Right ventricle myocardium inferior (tissue), 1 donor: Measurements from ENCODE around the gene PHF21A. TPM values are rescaled to one million over a fixed set of nuclear protein-coding genes. Genes with fewer than 3 reads are reported as not detected.

Source experiments
- ATAC-seq: fragments of 200-7000 bp; cut with Tn5 transposase; one replicate; pipeline ENCODE4 v1.9.1; 2020; ENCODE audit warnings: mild to moderate bottlenecking, moderate library complexity
- DNase-seq: peaks from one replicate; pipeline ENCODE4 v3.0.0; 2021; ENCODE audit errors: missing footprints
- intact Hi-C: fragments of 100-400 bp; cut with DNase I; formaldehyde crosslinking; loops from one replicate; pipeline ENCODE4 v1.11.0; 2022
- total RNA-seq: library from RNA; stranded (reverse); fragmentation: NEBNext Ultra II Directional; extraction: Animal tissue kit (Norgen Biotek cat#: 25700); gene quantifications from one replicate; pipeline ENCODE4 v1.2.1, GENCODE V29; 2021
- donor health status: DM: no; HTN: yes; CAD: no; lungs with severe emphysema.

PHF21A gene
- total RNA-seq, 1 donor from 2014 or later: 35.4 TPM

DNA sequence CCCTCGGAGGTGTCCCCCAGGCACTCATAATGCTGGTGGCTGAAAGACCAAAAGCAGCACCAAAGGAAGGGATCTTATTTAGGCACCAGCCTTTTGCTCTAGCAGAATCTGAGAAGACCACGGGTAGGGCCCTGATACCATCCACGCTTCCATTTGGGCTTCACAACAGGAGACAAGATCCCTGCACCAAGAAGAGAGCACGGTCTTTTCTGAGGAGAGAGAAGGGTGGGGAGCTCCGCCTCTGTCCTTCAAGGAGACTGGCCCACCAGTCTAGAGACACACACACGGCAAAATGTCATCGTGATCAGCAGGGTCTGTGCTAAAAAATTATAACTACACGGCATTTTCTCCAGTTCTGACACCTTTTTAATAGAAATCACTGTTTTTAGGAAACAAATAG is 189.0 kb downstream of the PHF21A start:
- intact Hi-C loops: no loop called here
- ATAC-seq (no peak), DNase-seq (no peak)

DNA sequence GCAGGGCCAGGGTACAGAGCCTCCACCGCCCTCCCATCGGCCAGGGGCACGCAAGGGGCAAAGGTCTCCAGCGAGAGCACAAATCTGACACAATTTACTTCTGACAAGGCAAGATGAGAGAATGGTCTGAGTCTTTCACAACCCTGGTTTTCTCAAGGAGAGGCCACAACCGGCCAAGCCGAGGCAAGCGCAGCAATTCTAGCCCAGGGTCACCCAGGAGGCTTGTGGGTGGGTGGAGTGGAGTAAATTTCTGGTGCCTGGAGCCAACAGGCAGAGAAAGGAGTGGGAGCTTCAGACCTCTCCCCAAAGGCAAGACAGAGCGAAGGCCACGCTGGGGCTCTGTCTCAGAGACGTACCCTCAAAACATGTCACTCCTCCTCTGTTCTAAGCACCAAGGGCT is 189.5 kb downstream of the PHF21A start:
- intact Hi-C loops: no loop called here
- no peak for DNase-seq
- ATAC-seq: no peak

DNA sequence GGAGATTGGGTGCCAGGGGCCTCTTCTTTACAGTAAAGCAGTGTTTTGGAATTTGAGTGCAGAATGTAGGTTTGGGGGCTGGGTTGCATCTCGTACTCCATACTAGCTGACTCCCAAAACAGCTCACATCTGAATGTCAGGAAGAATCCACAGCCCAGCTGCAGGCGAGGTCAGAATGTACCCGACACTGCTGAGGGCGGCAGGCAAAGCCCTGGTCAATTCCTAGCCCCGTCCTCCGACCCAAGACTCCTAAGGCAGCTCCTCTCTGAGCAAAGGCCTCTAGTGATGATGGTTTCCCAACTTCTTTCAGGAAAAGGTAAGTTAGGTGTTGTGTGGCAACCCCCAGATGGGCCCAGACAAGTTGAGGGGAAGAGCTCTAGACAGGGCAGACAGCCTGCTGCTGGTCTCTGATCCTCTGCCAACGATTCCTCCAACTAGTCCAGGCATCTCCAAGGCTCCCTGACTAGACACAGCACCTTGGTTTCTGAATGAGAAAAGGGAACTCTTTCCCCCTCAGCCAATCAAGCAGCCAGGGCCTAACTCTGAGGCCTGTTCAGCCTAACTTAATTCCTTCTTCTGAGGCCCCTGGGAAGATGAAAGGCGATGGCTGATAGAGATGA is 190.2 kb downstream of the PHF21A start:
- DNase-seq: no peak
- intact Hi-C loops: no loop called here
- ATAC-seq: no peak

DNA sequence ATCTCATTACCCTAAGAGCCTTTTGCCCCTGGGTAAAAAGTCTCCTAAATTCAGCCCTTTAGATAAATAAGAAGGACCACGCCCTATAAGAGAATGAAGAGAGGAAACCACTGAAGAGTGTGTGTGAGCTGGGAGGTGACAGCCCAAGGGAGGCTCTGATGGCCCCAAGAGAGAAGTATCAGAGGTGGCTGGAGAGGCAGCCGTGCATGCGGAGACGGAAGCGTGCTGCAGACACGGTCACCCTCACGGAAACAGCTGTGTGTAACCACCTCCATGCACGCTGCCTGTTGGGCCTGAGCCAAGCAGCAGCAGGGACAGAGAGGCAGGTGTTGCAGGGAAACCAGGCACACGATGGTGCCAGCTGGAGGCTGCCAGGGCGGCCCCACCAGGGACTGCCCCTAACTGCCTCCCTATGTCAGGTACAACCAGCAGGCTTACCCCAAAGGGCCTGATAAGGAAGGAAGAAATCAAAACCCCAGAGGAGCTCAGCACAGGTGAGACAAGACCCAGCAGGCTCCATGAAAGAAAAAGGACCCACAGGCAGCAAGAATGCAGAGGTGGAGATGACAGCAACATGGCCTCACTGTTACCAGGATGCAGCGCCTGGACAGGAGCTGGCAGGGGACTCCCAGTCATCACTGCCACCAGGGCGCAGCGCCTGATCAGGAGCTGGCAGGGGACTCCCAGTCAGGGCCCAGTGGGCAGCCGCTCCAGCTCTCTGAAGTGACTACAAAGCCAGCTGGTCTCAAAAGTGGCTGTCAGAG is 191.0 kb downstream of the PHF21A start:
- intact Hi-C loops: no loop called here
- no peak for DNase-seq
- peak; percentile 80 for ATAC-seq

DNA sequence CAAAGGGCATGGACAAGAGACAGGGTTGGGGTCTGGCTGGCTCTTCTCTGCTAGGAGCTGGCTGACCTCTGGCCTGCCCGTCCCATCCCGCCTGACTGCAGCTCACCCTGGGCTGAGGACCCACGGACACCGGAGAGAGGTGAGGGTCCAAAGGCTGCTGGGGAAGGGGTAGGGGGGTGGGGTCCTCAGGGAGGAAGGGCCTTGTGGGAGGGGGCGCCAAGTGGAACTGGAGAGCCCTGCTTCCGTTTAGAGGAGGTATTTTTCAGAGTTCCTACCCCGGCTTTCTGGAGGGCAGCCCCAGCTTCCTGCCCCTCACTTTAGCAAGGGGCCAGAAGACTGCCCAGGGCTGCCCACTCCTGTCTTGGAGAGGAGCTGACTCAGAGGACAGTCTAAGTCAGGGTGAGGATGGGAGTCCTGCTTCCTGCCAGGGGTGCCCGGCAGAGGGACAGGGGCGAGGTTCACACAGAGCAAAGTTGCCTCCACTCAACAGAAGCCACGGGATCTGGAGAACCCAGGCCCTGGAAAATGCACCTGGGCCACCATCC is 191.7 kb downstream of the PHF21A start:
- ATAC-seq (no peak), DNase-seq (no peak)
- intact Hi-C loops: no loop called here

DNA sequence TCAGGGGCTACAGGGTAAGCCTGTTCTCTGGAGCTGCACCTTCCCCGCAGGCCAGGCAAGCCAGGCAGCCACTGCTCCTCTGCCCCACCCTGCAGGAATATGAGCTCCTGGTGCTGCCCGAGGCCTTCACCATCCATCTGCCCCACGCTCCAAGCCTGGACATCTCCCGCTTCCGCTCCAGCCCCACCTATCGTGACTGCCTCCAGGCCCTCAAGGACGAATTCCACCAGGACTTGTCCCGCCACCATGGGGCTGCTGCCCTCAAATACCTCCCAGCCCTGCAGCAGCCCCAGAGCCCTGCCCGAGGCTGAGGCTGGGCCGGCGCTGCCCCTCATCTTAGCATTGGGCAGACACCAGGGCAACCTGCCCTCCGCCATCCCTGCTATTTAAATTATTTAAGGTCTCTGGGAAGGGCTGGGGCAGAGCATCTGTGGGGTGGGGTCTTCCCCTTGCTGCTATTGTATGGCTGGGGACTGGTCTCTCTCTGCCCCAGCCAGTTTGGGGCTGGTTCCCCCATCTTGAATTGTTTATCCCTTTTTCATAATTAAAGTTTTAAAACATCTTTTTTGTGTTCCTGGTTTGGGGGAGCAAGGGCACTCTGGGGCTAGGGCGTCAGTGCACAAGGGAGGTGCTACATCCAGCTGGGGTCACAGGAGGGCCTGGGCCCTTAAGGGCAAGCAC is 192.6 kb downstream of the PHF21A start:
- no peak for DNase-seq
- intact Hi-C loops: no loop called here

DNA sequence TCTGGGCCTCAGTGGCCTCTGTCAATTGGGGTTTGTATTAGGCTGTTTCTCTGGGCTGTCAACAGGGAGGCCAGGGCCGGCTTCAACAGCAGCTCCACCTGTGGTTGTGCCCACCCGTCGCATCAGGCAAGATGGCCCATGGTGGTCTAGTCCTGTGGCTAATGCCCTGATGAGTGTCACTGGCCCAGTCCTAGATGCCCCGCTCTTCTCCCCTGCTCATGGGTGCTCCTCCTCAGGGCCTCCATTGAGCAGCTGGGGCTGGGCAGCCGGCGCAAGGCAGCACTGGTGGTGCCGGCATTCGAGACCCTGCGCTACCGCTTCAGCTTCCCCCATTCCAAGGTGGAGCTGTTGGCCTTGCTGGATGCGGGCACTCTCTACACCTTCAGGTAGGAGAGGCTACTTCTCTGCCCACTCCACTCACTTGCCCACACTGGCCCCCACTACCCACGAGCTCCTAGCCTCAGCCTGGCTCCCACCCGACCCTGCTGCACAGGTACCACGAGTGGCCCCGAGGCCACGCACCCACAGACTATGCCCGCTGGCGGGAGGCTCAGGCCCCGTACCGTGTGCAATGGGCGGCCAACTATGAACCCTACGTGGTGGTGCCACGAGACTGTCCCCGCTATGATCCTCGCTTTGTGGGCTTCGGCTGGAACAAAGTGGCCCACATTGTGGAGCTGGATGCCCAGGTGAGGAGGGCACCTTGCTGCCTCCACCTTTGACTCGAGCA is 193.4 kb downstream of the PHF21A start:
- intact Hi-C loops: no loop called here
- DNase-seq (peak; percentile 63), ATAC-seq (no peak)

More for the DNA sequence above, 192.6 kb downstream of the PHF21A start:
- no peak for ATAC-seq

DNA sequence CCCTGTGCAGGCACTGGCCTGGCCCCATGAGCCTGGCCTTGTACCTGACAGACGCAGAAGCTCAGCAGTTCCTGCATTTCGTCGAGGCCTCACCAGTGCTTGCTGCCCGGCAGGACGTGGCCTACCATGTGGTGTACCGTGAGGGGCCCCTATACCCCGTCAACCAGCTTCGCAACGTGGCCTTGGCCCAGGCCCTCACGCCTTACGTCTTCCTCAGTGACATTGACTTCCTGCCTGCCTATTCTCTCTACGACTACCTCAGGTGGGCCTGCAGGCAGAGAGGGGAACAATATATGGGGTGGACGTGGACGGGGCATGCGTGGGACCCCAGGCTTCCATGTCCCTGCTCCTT is 193.9 kb downstream of the PHF21A start:
- ATAC-seq: no peak
- peak; percentile 47 for DNase-seq
- intact Hi-C loops: no loop called here

DNA sequence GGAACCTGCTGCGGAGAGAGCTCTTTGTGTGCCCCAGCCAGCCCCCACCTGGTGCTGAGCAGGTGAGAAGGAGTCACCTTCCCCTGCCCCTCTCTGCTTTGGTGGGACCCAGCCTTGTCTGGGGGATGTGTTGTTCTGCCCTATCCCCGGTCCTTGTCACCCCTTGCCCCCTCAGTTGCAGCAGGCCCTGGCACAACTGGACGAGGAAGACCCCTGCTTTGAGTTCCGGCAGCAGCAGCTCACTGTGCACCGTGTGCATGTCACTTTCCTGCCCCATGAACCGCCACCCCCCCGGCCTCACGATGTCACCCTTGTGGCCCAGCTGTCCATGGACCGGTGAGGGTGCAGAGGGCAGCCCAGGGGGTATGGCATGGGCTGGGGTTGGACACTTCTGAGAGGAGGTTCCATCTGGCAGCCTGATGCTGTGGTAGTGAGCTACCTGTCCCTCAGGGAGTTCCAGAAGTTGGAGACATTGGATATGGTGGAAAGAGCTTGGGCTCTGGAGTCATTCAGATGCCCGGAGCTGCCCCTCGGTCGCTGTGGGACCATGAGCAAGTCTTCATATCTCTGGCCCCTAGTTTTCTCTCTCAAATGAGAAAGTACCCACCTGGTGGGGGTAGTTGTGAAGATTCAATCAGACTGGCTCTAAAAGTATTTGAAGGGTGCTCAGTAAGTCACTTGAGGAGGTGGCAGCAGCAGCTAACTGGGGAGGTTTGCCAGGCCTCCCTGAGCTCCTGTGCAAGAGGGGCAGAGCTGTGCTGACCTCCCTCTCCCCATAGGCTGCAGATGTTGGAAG is 194.5 kb downstream of the PHF21A start:
- peak; percentile 11 for DNase-seq
- no peak for ATAC-seq
- intact Hi-C loops: no loop called here

DNA sequence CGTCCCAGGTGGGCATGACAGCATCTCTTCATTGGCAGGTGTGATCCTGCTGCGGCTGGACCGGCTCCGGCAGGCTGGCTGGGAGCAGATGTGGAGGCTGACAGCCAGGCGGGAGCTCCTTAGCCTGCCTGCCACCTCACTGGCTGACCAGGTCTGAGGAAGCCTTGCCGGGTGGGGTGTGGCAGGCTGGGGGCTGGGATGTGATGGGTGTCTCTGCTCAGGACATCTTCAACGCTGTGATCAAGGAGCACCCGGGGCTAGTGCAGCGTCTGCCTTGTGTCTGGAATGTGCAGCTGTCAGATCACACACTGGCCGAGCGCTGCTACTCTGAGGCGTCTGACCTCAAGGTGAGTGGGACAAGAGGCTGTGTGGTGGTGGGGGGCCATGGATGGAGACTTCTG is 195.3 kb downstream of the PHF21A start:
- no peak for ATAC-seq
- peak; percentile 54 for DNase-seq
- intact Hi-C loops: no loop called here

DNA sequence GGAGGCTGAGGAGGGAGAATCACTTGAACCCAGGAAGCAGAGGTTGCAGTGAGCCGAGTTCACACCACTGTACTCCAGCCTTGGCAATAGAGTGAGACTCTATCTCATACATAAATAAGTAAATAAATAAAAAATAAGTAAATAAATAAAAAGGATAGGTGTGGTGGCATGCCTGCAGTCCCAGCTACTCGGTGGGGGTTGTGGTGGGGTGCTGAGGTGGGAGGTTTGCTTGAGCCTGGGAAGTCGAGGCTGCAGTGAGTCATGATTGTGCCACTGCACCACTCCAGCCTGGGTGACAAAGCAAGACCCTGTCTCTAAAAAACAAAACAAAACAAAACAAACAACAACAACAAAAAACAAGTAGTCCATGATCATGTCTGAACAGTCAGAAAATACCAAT is 195.7 kb downstream of the PHF21A start:
- ATAC-seq (no peak), DNase-seq (peak; percentile 4)
- intact Hi-C loops: no loop called here

DNA sequence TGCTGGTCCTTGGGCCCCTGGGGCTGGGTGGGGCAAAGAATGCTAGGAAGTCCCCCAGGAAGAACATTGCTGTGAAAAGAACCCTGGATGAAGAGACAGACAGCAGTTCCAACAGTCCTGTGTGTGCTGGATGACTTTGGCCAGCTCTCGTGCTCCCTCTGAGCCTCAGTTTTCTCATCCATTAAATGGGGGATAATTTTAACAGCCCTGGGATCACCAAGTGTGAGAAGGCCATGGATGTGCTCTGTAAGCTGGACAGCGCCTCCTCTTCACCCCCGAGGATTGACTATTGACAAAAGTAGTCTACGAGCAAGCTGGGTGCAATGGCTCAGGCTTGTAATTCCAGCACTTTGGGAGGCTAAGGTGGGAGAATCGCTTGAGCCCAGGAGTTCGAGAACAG is 196.3 kb downstream of the PHF21A start:
- intact Hi-C loops: no loop called here
- no peak for ATAC-seq
- peak; percentile 4 for DNase-seq

DNA sequence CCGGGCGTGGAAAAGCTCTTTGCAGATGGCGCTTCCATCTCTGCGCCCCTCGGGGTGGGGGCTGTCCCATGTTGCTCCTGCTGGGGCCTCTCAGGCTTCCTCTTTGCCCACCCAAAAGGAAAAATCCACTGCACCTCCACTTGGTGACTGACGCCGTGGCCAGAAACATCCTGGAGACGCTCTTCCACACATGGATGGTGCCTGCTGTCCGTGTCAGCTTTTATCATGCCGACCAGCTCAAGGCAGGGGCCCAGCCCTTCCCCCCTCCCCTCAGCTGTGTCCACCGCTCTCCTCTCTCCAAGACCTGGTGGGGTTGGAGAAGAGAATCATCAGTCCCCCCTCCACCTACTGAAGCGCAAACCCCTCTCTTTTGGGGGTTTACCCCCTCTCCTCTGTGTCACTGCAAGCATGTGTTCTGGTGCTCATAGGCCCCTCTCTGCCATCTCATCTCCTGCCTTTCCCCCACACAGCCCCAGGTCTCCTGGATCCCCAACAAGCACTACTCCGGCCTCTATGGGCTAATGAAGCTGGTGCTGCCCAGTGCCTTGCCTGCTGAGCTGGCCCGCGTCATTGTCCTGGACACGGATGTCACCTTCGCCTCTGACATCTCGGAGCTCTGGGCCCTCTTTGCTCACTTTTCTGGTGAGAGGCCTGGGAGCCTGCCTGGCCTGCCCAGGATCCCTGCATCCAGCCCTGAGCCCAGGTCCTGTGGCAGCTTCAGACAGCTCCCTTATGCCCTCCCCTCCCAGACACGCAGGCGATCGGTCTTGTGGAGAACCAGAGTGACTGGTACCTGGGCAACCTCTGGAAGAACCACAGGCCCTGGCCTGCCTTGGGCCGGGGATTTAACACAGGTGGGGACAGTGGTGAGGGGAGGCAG is 197.0 kb downstream of the PHF21A start:
- DNase-seq: peak; percentile 42
- intact Hi-C loops: no loop called here
- no peak for ATAC-seq

DNA sequence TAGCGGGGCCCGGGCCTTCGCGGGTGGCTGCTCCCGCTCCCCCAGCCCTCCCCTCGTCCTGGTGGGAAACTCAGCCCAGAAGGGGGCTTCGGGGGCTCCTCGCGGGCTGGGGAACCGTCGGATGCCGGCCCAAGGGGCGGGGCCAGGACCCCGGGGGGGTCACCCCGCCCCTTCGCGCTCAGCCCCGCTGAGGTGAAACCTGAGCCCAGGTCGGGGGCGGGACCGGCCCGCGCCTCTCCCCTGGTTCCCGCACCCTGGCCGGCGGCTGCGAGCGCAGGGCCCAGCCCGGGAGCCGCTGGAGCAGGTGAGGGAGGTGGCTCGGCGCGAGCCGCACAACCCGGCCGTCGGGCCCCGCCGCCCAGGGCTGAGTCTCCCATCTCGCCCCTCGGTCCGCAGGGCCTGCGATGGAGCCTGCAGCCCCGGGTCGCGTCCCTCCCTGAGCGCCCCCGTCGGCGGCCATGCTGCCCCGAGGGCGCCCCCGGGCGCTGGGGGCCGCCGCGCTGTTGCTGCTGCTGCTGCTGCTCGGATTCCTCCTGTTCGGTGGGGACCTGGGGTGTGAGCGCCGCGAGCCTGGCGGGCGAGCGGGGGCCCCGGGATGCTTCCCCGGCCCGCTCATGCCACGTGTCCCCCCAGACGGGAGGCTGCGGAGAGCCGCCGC is 198.7 kb downstream of the PHF21A start, which contains the start of gene LARGE2:
TSS of gene LARGE2 (plus strand) at position 232 of the 658 bp plus-strand sequence. CDS start at position 459, 227 bp downstream.
- DNase-seq: peak; percentile 58
- intact Hi-C loops: no loop called here
- ATAC-seq: no peak

DNA sequence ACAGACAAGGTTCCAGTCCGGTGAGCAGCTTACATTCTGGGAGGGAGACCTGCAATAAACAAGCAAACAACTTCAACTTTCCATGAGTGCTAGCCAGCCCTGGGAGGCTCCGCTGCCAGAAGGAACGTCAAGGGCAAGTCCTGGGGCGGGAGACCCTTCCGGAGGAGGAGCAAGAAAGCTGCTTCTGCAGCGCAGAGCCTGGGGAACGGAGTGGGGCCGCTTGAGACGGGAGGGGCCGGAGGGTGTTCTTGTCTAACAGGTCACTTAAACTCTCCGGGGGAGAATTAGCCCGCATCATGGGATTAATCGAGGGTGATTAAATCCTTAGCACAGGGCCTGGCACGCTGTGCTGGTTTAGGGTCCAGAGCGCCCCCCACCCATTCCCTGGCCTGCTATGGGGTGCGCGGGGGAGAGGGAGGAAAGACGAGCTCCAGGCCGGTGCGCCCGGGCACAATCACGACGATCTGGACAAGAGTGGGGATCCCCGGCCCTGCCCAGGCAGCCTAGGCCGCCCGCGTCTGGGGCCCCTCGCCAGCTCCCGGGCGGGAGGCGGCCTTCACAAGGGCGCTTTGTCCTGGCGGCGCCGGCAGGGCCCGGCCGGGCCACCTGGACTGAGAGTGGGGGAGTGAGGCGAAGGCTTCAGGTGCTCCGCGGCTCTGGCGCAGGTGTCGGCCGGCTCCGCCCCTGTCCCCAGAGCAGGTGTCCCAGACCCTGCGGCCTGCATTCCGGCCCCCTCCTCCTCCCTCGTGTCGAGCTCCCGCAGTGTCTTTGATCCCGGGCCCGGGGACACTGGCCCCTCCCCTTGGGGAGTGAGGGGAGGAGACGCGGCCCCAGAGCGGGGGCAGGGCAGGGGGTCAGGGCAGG is 199.5 kb downstream of the PHF21A start:
- DNase-seq: peak; percentile 41
- intact Hi-C loops: no loop called here
- no peak for ATAC-seq
